Frontal cortex (tissue), 4 donors: ENCODE measurements around the gene MICALL1. TPM values are rescaled to one million over a fixed set of nuclear protein-coding genes. Genes with fewer than 3 reads are reported as not detected.
A peak's percentile ranks its signal among the peaks of the same experiment; 100 is the strongest.

Source experiments
- DNase-seq, 2 donors: peaks; one replicate each; pipeline ENCODE4 v3.0.0; 2012; ENCODE audit warnings: low spot score in 2 of 2
- FAIRE-seq: peaks from 2 replicates; lab custom pipeline; 2012; peaks lifted over from hg19 to GRCh38; lab: Jason Lieb, UNC
- total RNA-seq: library from RNA; depleted of rRNA; stranded (reverse); fragments of >200 nt; gene quantifications from one replicate; pipeline ENCODE4 v1.2.3, GENCODE V29; 2014
- donor health status: control.
- donor health status: control.
- donor health status: control.

Gene MICALL1
- total RNA-seq, 1 donor from 2014 or later: 25.7 TPM

- FAIRE-seq: no peak
- DNase-seq: no peak
Observed at GRCh38 chr22:37976547-37976946, 70.5 kb downstream of the MICALL1 start.

GRCh38 chr22:37979782-37980181 lies 73.7 kb downstream of the MICALL1 start:
- DNase-seq (no peak), FAIRE-seq (no peak)

- FAIRE-seq (no peak), DNase-seq (no peak)
Observed at GRCh38 chr22:37981282-37982011, 75.3 kb downstream of the MICALL1 start.

GRCh38 chr22:37982151-37982785 lies 76.2 kb downstream of the MICALL1 start:
- DNase-seq: no peak
- no peak for FAIRE-seq

- no peak for FAIRE-seq
- DNase-seq: no peak
Observed at GRCh38 chr22:37982938-37983859, 77.1 kb downstream of the MICALL1 start.

- FAIRE-seq (no peak), DNase-seq (peak; percentile 70 to 84)
Observed at GRCh38 chr22:37983860-37984791, 78.0 kb downstream of the MICALL1 start, which contains the start of gene SOX10. SOX10 (minus strand) TSS chr22:37984555; CDS start chr22:37983784, 771 bp downstream.

GRCh38 chr22:37985050-37985585 lies 79.0 kb downstream of the MICALL1 start:
- DNase-seq (no peak), FAIRE-seq (no peak)

- FAIRE-seq: no peak
- peak; percentile 64 to 78 for DNase-seq
Observed at GRCh38 chr22:37985751-37986281, 79.7 kb downstream of the MICALL1 start.

GRCh38 chr22:37986371-37986770 lies 80.3 kb downstream of the MICALL1 start:
- DNase-seq (no peak), FAIRE-seq (no peak)

- FAIRE-seq: no peak
- no peak for DNase-seq
Observed at GRCh38 chr22:37989146-37990045, 83.3 kb downstream of the MICALL1 start.

- FAIRE-seq: no peak
- no peak for DNase-seq
Observed at GRCh38 chr22:37990301-37990700, 84.2 kb downstream of the MICALL1 start.

- DNase-seq (no peak), FAIRE-seq (no peak)
Observed at GRCh38 chr22:37990862-37991261, 84.8 kb downstream of the MICALL1 start.

- DNase-seq (no peak), FAIRE-seq (no peak)
Observed at GRCh38 chr22:37991731-37992442, 85.8 kb downstream of the MICALL1 start.
